ENCODE measurements around the gene AIF1.

AIF1 gene

GRCh38 chr6:31642798-31643570, 27.9 kb downstream of the AIF1 start:
- no peak for DNase-seq (ENCODE audit: low read depth)

- DNase-seq (ENCODE audit: low read depth) = no peak
These were observed 28.9 kb downstream of the AIF1 start for GRCh38 chr6:31643818-31644454.

- DNase-seq (ENCODE audit: low read depth) = no peak
These were observed 30.3 kb downstream of the AIF1 start for GRCh38 chr6:31645325-31645724.

- DNase-seq (ENCODE audit: low read depth) = peak; percentile 70
These were observed 36.7 kb downstream of the AIF1 start for GRCh38 chr6:31651602-31652191.

GRCh38 chr6:31652925-31653724, 38.1 kb downstream of the AIF1 start:
- peak; percentile 91 for DNase-seq (ENCODE audit: low read depth)

- no peak for DNase-seq (ENCODE audit: low read depth)
These were observed 39.7 kb downstream of the AIF1 start for GRCh38 chr6:31654574-31655348.

- DNase-seq (ENCODE audit: low read depth) = no peak
These were observed 40.6 kb downstream of the AIF1 start, which contains the start of gene APOM for GRCh38 chr6:31655349-31656237. APOM (plus strand) TSS chr6:31655894; CDS start chr6:31655967, 73 bp downstream.

- no peak for DNase-seq (ENCODE audit: low read depth)
These were observed 42.5 kb downstream of the AIF1 start for GRCh38 chr6:31657406-31658157.

- no peak for DNase-seq (ENCODE audit: low read depth)
These were observed 43.2 kb downstream of the AIF1 start for GRCh38 chr6:31658158-31658688.

- no peak for DNase-seq (ENCODE audit: low read depth)
These were observed 44.1 kb downstream of the AIF1 start for GRCh38 chr6:31658983-31659648.

GRCh38 chr6:31659649-31660380, 44.8 kb downstream of the AIF1 start:
- peak; percentile 74 for DNase-seq (ENCODE audit: low read depth)

- peak; percentile 72 for DNase-seq (ENCODE audit: low read depth)
These were observed 45.6 kb downstream of the AIF1 start, which contains the start of gene C6orf47 for GRCh38 chr6:31660381-31661261. C6orf47 (minus strand) TSS chr6:31660778; CDS start chr6:31659947, 831 bp downstream.

- DNase-seq (ENCODE audit: low read depth) = no peak
These were observed 46.5 kb downstream of the AIF1 start for GRCh38 chr6:31661262-31662123.

GRCh38 chr6:31662124-31662723, 47.2 kb downstream of the AIF1 start:
- DNase-seq (ENCODE audit: low read depth) = no peak

GRCh38 chr6:31663126-31663960, 48.3 kb downstream of the AIF1 start:
- no peak for DNase-seq (ENCODE audit: low read depth)

Data from CMK (cell line).